Neural cell (in vitro differentiated cells): ENCODE results near the gene C6orf118. TPM values are rescaled to one million over a fixed set of nuclear protein-coding genes. Genes with fewer than 3 reads are reported as not detected.

Experiments
- H2AFZ ChIP-seq: fragments of 200-600, 300-800 bp; sonication (generic), shearing (Covaris generic); 2 replicates; pipeline ENCODE4 v1.6.0; 2014; ENCODE audit warnings: low read depth, mild to moderate bottlenecking, antibody characterized with exemption, low read length, moderate library complexity
- H3F3A ChIP-seq: fragments of 200-600 bp; shearing (Covaris generic); 2 replicates; pipeline ENCODE4 v1.6.1; 2016; ENCODE audit warnings: mild to moderate bottlenecking, moderate library complexity, mixed read lengths, antibody characterized with exemption, low read length; ENCODE audit not compliant: insufficient read depth, poor library complexity, severe bottlenecking
- H3K27ac ChIP-seq: fragments of 200-600, 300-800 bp; sonication (generic), shearing (Covaris generic); 2 replicates; pipeline ENCODE4 v1.5.1; 2014; ENCODE audit warnings: mild to moderate bottlenecking, low read length, moderate library complexity
- H3K27me3 ChIP-seq: fragments of 300-800, 200-600 bp; sonication (generic), shearing (Covaris generic); 2 replicates; pipeline ENCODE4 v1.6.0; 2014; ENCODE audit warnings: mild to moderate bottlenecking, low read depth, low read length, moderate library complexity; ENCODE audit not compliant: insufficient read depth
- H3K36me3 ChIP-seq: fragments of 300-800, 200-600 bp; sonication (generic), shearing (Covaris generic); 2 replicates; pipeline ENCODE4 v1.5.1; 2014; ENCODE audit warnings: mild to moderate bottlenecking, antibody characterized with exemption, low read length, moderate library complexity; ENCODE audit not compliant: insufficient read depth
- H3K4me2 ChIP-seq: fragments of 300-800, 200-600 bp; sonication (generic), shearing (Covaris generic); 2 replicates; pipeline ENCODE4 v1.6.0; 2014; ENCODE audit warnings: mild to moderate bottlenecking, low read length
- H3K4me3 ChIP-seq: fragments of 300-800, 200-600 bp; sonication (generic), shearing (Covaris generic); 2 replicates; pipeline ENCODE4 v1.5.1; 2014; ENCODE audit warnings: mild to moderate bottlenecking, low read length, moderate library complexity
- H3K79me2 ChIP-seq: fragments of 200-600 bp; shearing (Covaris generic); replicated peaks from 2 replicates; pipeline ENCODE4 v1.6.0; 2014; ENCODE audit warnings: mild to moderate bottlenecking, low read length, moderate library complexity; ENCODE audit not compliant: insufficient read depth
- H3K9ac ChIP-seq: fragments of 300-800, 200-600 bp; sonication (generic), shearing (Covaris generic); 2 replicates; pipeline ENCODE4 v1.6.1; 2016; ENCODE audit warnings: mild to moderate bottlenecking, low read length, mixed read lengths
- H3K9me2 ChIP-seq: fragments of 200-600 bp; shearing (Covaris generic); 2 replicates; pipeline ENCODE4 v1.6.1; 2016; ENCODE audit warnings: mild to moderate bottlenecking, low read length, mixed read lengths; ENCODE audit not compliant: insufficient read depth
- H3K9me3 ChIP-seq: fragments of 200-600, 300-800 bp; sonication (generic), shearing (Covaris generic); 2 replicates; pipeline ENCODE4 v1.6.1; 2016; ENCODE audit warnings: mild to moderate bottlenecking, mixed run types, low read length, moderate library complexity, mixed read lengths
- H4K20me1 ChIP-seq: fragments of 200-600 bp; shearing (Covaris generic); 2 replicates; pipeline ENCODE4 v1.6.1; 2016; ENCODE audit warnings: mild to moderate bottlenecking, mixed run types; ENCODE audit not compliant: insufficient read depth
- EP300 ChIP-seq: fragments of 450-650 bp; conservative IDR thresholded peaks from 2 replicates; pipeline ENCODE4 v1.6.1; 2014; ENCODE audit warnings: antibody characterized with exemption, mild to moderate bottlenecking, moderate library complexity; ENCODE audit not compliant: poor library complexity, severe bottlenecking
- EZH2 ChIP-seq: fragments of 200-600, 300-800 bp; shearing (Covaris generic), sonication (generic); IDR thresholded peaks from 2 replicates; pipeline ENCODE4 v1.6.1; 2014; ENCODE audit warnings: antibody characterized with exemption, low read length, borderline replicate concordance, mild to moderate bottlenecking; ENCODE audit not compliant: insufficient read depth, poor library complexity, severe bottlenecking
- MXI1 ChIP-seq: fragments of 450-650 bp; conservative IDR thresholded peaks from 2 replicates; pipeline ENCODE4 v1.6.1; 2014; ENCODE audit warnings: antibody characterized with exemption, mild to moderate bottlenecking; ENCODE audit not compliant: poor library complexity, severe bottlenecking
- POLR2AphosphoS5 ChIP-seq: IDR thresholded peaks from 2 replicates; pipeline ENCODE4 v1.6.1; 2012
- RAD21 ChIP-seq: fragments of 450-650 bp; conservative IDR thresholded peaks from 2 replicates; pipeline ENCODE4 v1.6.1; 2014; ENCODE audit warnings: antibody characterized with exemption, mild to moderate bottlenecking, moderate library complexity
- SMC3 ChIP-seq: fragments of 450-650 bp; conservative IDR thresholded peaks from 2 replicates; pipeline ENCODE4 v1.6.1; 2014; ENCODE audit warnings: antibody characterized with exemption, mild to moderate bottlenecking, moderate library complexity; ENCODE audit not compliant: poor library complexity
- TAF1 ChIP-seq: IDR thresholded peaks from 2 replicates; pipeline ENCODE4 v1.6.1; 2012; ENCODE audit warnings: low read depth
- polyA plus RNA-seq: library from polyadenylated mRNA; depleted of rRNA; stranded (reverse); fragments of >200 nt; gene quantifications from 2 replicates; pipeline ENCODE4 v1.2.3, GENCODE V29; 2014
- TF ChIP-seq, protein P1 (sequence below): fragments of 450-650 bp; IDR thresholded peaks from 2 replicates; pipeline ENCODE4 v1.5.1; 2014; ENCODE audit warnings: antibody characterized with exemption, mild to moderate bottlenecking, moderate library complexity; ENCODE audit not compliant: poor library complexity, severe bottlenecking
- TF ChIP-seq, protein P2 (sequence below): IDR thresholded peaks from 2 replicates; pipeline ENCODE4 v1.6.1; 2012; ENCODE audit warnings: borderline replicate concordance

Gene C6orf118
- polyA plus RNA-seq, 1 donor from 2014 or later, result 5.2 TPM

DNA sequence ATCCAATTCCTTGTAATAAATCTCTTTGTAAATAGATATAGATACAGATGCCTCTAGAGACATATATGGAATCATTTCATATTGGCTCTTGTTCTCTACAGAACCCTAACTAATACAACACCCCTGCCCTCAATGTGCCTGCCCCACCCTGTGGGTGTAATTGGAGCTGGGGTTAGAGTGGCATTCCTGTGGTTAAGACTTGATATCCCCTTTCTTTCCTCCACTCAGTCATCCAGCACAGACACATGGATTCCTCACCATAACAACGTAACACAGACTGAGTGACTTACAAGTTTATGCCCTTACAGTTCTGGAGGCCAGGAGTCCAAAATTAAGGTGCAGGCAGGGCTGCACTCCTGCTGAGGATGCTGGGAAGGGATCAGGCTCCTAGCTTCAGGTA is 42.8 kb downstream of the C6orf118 start:
- no peaks in the 10 kb centered on the region for H3K27me3 ChIP-seq
- no peak overlapping the region for H3K4me3 ChIP-seq
- TF ChIP-seq EP300, result no peak
- TF ChIP-seq, protein P1, sequence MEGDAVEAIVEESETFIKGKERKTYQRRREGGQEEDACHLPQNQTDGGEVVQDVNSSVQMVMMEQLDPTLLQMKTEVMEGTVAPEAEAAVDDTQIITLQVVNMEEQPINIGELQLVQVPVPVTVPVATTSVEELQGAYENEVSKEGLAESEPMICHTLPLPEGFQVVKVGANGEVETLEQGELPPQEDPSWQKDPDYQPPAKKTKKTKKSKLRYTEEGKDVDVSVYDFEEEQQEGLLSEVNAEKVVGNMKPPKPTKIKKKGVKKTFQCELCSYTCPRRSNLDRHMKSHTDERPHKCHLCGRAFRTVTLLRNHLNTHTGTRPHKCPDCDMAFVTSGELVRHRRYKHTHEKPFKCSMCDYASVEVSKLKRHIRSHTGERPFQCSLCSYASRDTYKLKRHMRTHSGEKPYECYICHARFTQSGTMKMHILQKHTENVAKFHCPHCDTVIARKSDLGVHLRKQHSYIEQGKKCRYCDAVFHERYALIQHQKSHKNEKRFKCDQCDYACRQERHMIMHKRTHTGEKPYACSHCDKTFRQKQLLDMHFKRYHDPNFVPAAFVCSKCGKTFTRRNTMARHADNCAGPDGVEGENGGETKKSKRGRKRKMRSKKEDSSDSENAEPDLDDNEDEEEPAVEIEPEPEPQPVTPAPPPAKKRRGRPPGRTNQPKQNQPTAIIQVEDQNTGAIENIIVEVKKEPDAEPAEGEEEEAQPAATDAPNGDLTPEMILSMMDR, result no peak
- no peak for TF ChIP-seq TAF1
- no peak for TF ChIP-seq SMC3
- TF ChIP-seq MXI1, result no peak
- TF ChIP-seq, protein P2, sequence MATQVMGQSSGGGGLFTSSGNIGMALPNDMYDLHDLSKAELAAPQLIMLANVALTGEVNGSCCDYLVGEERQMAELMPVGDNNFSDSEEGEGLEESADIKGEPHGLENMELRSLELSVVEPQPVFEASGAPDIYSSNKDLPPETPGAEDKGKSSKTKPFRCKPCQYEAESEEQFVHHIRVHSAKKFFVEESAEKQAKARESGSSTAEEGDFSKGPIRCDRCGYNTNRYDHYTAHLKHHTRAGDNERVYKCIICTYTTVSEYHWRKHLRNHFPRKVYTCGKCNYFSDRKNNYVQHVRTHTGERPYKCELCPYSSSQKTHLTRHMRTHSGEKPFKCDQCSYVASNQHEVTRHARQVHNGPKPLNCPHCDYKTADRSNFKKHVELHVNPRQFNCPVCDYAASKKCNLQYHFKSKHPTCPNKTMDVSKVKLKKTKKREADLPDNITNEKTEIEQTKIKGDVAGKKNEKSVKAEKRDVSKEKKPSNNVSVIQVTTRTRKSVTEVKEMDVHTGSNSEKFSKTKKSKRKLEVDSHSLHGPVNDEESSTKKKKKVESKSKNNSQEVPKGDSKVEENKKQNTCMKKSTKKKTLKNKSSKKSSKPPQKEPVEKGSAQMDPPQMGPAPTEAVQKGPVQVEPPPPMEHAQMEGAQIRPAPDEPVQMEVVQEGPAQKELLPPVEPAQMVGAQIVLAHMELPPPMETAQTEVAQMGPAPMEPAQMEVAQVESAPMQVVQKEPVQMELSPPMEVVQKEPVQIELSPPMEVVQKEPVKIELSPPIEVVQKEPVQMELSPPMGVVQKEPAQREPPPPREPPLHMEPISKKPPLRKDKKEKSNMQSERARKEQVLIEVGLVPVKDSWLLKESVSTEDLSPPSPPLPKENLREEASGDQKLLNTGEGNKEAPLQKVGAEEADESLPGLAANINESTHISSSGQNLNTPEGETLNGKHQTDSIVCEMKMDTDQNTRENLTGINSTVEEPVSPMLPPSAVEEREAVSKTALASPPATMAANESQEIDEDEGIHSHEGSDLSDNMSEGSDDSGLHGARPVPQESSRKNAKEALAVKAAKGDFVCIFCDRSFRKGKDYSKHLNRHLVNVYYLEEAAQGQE, result no peak
- TF ChIP-seq POLR2AphosphoS5, result no peak
- no peak for TF ChIP-seq EZH2
- no peak for TF ChIP-seq RAD21
- no peaks in the 10 kb centered on the region for H3K9me3 ChIP-seq
- H3F3A ChIP-seq, result no peaks in the 10 kb centered on the region
- H3K79me2 ChIP-seq, result no peaks in the 10 kb centered on the region
- no peaks in the 10 kb centered on the region for H3K36me3 ChIP-seq
- H3K9me2 ChIP-seq, result no peaks in the 10 kb centered on the region
- no peak overlapping the region for H3K4me2 ChIP-seq
- no peaks in the 10 kb centered on the region for H4K20me1 ChIP-seq
- H3K9ac ChIP-seq, result no peak overlapping the region
- H2AFZ ChIP-seq, result no peak overlapping the region
- no peak overlapping the region for H3K27ac ChIP-seq

DNA sequence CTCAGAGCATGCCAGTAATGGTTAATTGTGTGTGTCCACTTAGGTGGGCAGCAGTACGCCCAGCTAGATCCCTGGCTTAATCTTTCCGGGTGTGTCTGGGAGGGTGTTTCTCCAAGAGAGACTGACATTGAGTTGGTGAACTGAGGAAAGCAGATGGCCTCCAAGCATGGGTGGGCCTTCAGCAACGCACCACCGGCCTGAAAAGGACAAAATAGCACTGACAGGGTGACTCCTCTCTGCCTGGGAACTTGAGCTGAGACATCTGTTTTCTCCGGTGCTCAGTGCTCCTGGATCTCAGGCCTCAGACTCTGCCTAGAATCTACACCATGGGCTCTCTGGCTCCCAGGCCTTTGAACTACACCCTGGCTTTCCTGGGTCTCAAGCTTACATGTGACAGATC is 43.2 kb downstream of the C6orf118 start:
- H3K27ac ChIP-seq, result no peak overlapping the region
- H2AFZ ChIP-seq, result no peak overlapping the region
- H3K4me3 ChIP-seq, result no peak overlapping the region
- no peaks in the 10 kb centered on the region for H3K36me3 ChIP-seq
- no peak overlapping the region for H3K9ac ChIP-seq
- H3K9me3 ChIP-seq, result no peaks in the 10 kb centered on the region
- no peaks in the 10 kb centered on the region for H3K27me3 ChIP-seq
- H4K20me1 ChIP-seq, result no peaks in the 10 kb centered on the region
- no peak overlapping the region for H3K4me2 ChIP-seq
- no peak for TF ChIP-seq EP300
- no peak for TF ChIP-seq EZH2
- no peak for TF ChIP-seq POLR2AphosphoS5
- no peak for TF ChIP-seq SMC3
- TF ChIP-seq, protein P1, result no peak
- no peak for TF ChIP-seq RAD21
- TF ChIP-seq TAF1, result no peak
- no peak for TF ChIP-seq MXI1
- TF ChIP-seq, protein P2, result no peak
- H3K9me2 ChIP-seq, result no peaks in the 10 kb centered on the region
- no peaks in the 10 kb centered on the region for H3F3A ChIP-seq
- no peaks in the 10 kb centered on the region for H3K79me2 ChIP-seq
